Measurements from ENCODE around the gene TAC3.

DNA sequence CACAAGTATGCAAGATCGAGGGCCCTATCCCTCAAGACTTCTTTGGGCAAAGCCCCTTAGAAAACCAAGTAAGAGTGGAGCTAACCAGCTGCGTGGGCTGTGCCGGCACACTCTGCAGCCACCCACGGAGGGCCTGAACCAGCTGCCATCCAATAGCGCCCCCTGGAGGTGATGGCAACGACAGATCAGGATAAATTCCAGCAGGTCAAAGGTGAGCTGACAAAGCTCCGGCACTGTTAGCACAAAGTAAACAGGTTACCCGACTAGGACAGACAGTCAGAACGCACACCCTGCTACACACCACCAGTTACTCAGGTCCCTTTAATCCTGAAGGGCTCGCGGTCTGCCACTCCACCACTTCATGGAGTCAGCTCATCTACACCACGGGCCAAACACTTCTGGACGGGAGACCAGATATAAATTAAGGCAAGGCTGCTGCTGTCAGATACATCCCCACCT lies 14.9 kb downstream of the TAC3 start:
- TF ChIP-seq, protein P1, sequence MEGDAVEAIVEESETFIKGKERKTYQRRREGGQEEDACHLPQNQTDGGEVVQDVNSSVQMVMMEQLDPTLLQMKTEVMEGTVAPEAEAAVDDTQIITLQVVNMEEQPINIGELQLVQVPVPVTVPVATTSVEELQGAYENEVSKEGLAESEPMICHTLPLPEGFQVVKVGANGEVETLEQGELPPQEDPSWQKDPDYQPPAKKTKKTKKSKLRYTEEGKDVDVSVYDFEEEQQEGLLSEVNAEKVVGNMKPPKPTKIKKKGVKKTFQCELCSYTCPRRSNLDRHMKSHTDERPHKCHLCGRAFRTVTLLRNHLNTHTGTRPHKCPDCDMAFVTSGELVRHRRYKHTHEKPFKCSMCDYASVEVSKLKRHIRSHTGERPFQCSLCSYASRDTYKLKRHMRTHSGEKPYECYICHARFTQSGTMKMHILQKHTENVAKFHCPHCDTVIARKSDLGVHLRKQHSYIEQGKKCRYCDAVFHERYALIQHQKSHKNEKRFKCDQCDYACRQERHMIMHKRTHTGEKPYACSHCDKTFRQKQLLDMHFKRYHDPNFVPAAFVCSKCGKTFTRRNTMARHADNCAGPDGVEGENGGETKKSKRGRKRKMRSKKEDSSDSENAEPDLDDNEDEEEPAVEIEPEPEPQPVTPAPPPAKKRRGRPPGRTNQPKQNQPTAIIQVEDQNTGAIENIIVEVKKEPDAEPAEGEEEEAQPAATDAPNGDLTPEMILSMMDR (IDR thresholded peaks at IDR 0.05) = peak; percentile 27 to 83 (median 75)
- TF ChIP-seq POLR2A (IDR thresholded peaks at IDR 0.05) = no peak
